Measurements from ENCODE around the gene ABCD2. TPM values are rescaled to one million over a fixed set of nuclear protein-coding genes. Genes with fewer than 3 reads are reported as not detected.

Gene ABCD2
- total and polyA plus RNA-seq, 4 experiments from 2014 or later, result 8.2 to 20.1 (median 13.7) TPM

Other genes starting within 250 kb of the ABCD2 start
- gene KIF21A, start 176.7 kb downstream of the ABCD2 start, total RNA-seq, result 10 to 100 TPM; 19.1 to 19.9 TPM
- gene KIF21A, start 176.7 kb downstream of the ABCD2 start, polyA plus RNA-seq, result 1 to 10 TPM; 3.4 to 7.8 TPM

Data from CD4-positive, alpha-beta memory T cell (primary cell).